Common myeloid progenitor, CD34-positive (primary cell): ENCODE results near the gene SMCO1.
A peak's percentile ranks its signal among the peaks of the same experiment; 100 is the strongest.
"Not testable (repeated sequence)": the region's sequence is repeated elsewhere in the genome, so short reads cannot be mapped to it uniquely, and the experiment has no call there.

ENCODE experiments used
- CTCF ChIA-PET: fragments of 350-600 bp; sonication (Branson Sonifier 250); formaldehyde crosslinking; loops from one replicate; lab custom pipeline; 2021; ENCODE audit warnings: antibody characterized with exemption; lab: Charles Lee
- POLR2A ChIA-PET: fragments of 350-600 bp; sonication (Branson Sonifier 250); formaldehyde crosslinking; loops from one replicate; lab custom pipeline; 2021; ENCODE audit warnings: antibody characterized with exemption; lab: Charles Lee
- DNase-seq, 3 donors: peaks; one replicate each; pipeline versions ENCODE4 v3.0.0 to v3.0.0-alpha.2; 2013
- H3K27ac ChIP-seq, 2 experiments: 1 replicate in 1 of 2; 2 replicates in 1 of 2; pipeline ENCODE4 v1.7.0; 2013; ENCODE audit warnings: inconsistent platforms in 2 of 2, low read length in 2 of 2, mild to moderate bottlenecking in 2 of 2, low read depth in 1 of 2, moderate library complexity in 1 of 2; ENCODE audit not compliant: severe bottlenecking in 2 of 2, insufficient read depth in 1 of 2, poor library complexity in 1 of 2
- H3K27me3 ChIP-seq, 5 experiments: replicated peaks in 2 of 5; 1 replicate in 3 of 5; 2 replicates in 2 of 5; pipeline versions ENCODE4 v1.6.1 to v1.7.0; 2013; ENCODE audit warnings: low read length in 4 of 5, mild to moderate bottlenecking in 2 of 5, moderate library complexity in 2 of 5, inconsistent platforms in 1 of 5; ENCODE audit not compliant: insufficient read depth in 5 of 5, control insufficient read depth in 4 of 5
- H3K36me3 ChIP-seq, 4 experiments: 1 replicate in 2 of 4; 2 replicates in 2 of 4; pipeline versions ENCODE4 v1.6.1 to v1.7.0; 2013; ENCODE audit warnings: low read length in 3 of 4, control low read depth in 1 of 4, mild to moderate bottlenecking in 1 of 4; ENCODE audit not compliant: control insufficient read depth in 4 of 4, insufficient read depth in 4 of 4
- H3K4me1 ChIP-seq, 4 experiments: 1 replicate in 3 of 4; 2 replicates in 1 of 4; pipeline versions ENCODE4 v1.6.1 to v1.7.1; 2013; ENCODE audit warnings: low read length in 3 of 4, mild to moderate bottlenecking in 3 of 4, control low read depth in 1 of 4, inconsistent platforms in 1 of 4, moderate library complexity in 1 of 4; ENCODE audit not compliant: control insufficient read depth in 4 of 4, insufficient read depth in 4 of 4; ENCODE audit errors: control extremely low read depth in 1 of 4
- H3K4me3 ChIP-seq, 7 experiments: 1 replicate in 4 of 7; 2 replicates in 3 of 7; pipeline versions ENCODE4 v1.5.1 to v1.7.0; 2013; ENCODE audit warnings: mild to moderate bottlenecking in 7 of 7, low read length in 6 of 7, moderate library complexity in 6 of 7, inconsistent platforms in 2 of 7, low read depth in 2 of 7, control low read depth in 1 of 7; ENCODE audit not compliant: insufficient read depth in 4 of 7, control insufficient read depth in 1 of 7; ENCODE audit errors: extremely low read depth in 1 of 7
- H3K9me3 ChIP-seq, 5 experiments: 1 replicate in 4 of 5; 2 replicates in 1 of 5; pipeline versions ENCODE4 v1.6.1 to v1.7.1; 2013; ENCODE audit warnings: low read length in 4 of 5, mild to moderate bottlenecking in 2 of 5, inconsistent platforms in 1 of 5, low read depth in 1 of 5, moderate library complexity in 1 of 5; ENCODE audit not compliant: control insufficient read depth in 4 of 5, insufficient read depth in 2 of 5; ENCODE audit errors: control extremely low read depth in 1 of 5
- WGBS: methylation state at CpG from one replicate; pipeline ENCODE4 v1.1.5; 2013; ENCODE audit not compliant: insufficient coverage; 5-methylcytosine and 5-hydroxymethylcytosine counted together

The SMCO1 gene

GRCh38 chr3:196517919-196518318 lies 2.8 kb upstream of the SMCO1 start:
- peak in 2 of 3 donors; percentile 28 to 51 for DNase-seq
- no peak overlapping the region for H3K27ac ChIP-seq
- peaks cover 0 to 60% (median 34%) of the 10 kb centered on the region in 5 experiments for H3K9me3 ChIP-seq
- no peak overlapping the region for H3K4me3 ChIP-seq
- CTCF ChIA-PET: interaction anchor here (0.6 to 1.7 kb wide), 6 partner anchors 9 to 297 kb away, joined by 3 to 5 read pairs (median 4); no protein-coding TSS in a partner anchor
- no peaks in the 10 kb centered on the region for H3K36me3 ChIP-seq
- no peaks in the 10 kb centered on the region for H3K27me3 ChIP-seq
- H3K4me1 ChIP-seq: no peaks in the 10 kb centered on the region
- 87% methylated on average over 2 of the region's 2 CpGs for WGBS
- POLR2A ChIA-PET: no interaction called here

- H3K36me3 ChIP-seq: no peaks in the 10 kb centered on the region
- no peak for DNase-seq
- WGBS: no CpG with 5 or more reads among the region's 2 CpGs
- peaks cover 0 to 59% (median 34%) of the 10 kb centered on the region in 5 experiments for H3K9me3 ChIP-seq
- H3K4me3 ChIP-seq: no peak overlapping the region
- ChIA-PET CTCF (interaction anchor here (0.6 to 1.1 kb wide), 6 partner anchors 10 to 298 kb away, joined by 3 to 5 read pairs (median 3); no protein-coding TSS in a partner anchor), POLR2A (no interaction called here)
- no peaks in the 10 kb centered on the region for H3K27me3 ChIP-seq
- H3K27ac ChIP-seq: no peak overlapping the region
- no peaks in the 10 kb centered on the region for H3K4me1 ChIP-seq
These were observed 2.1 kb upstream of the SMCO1 start for GRCh38 chr3:196517162-196517800.

- peaks cover 0 to 31% (median 15%) of the 10 kb centered on the region in 5 experiments for H3K9me3 ChIP-seq
- H3K36me3 ChIP-seq: no peaks in the 10 kb centered on the region
- DNase-seq: no peak
- H3K4me1 ChIP-seq: no peaks in the 10 kb centered on the region
- CTCF ChIA-PET: no interaction called here
- H3K27me3 ChIP-seq: no peaks in the 10 kb centered on the region
- POLR2A ChIA-PET: no interaction called here
- H3K27ac ChIP-seq: no peak overlapping the region
- no peak overlapping the region for H3K4me3 ChIP-seq
- WGBS: no CpG with 5 or more reads among the region's 1 CpG
These were observed 813 bp downstream of the SMCO1 start for GRCh38 chr3:196514350-196514716.

GRCh38 chr3:196513697-196514349 lies 1.3 kb downstream of the SMCO1 start:
- H3K27ac ChIP-seq: no peak overlapping the region
- POLR2A ChIA-PET: interaction anchor here (0.6 kb wide), 1 partner anchor 1134 kb away, joined by 3 read pairs; no protein-coding TSS in a partner anchor

GRCh38 chr3:196511646-196512425 lies 3.3 kb downstream of the SMCO1 start:
- peak; percentile 96 to 97 (median 96) for DNase-seq
- CTCF ChIA-PET: interaction anchor here (0.9 kb wide), 1 partner anchor 11 kb away, joined by 3 read pairs; no protein-coding TSS in a partner anchor
- peaks cover 0 to 18% (median 6%) of the 10 kb centered on the region in 5 experiments for H3K9me3 ChIP-seq
- H3K36me3 ChIP-seq, H3K4me3 ChIP-seq, H3K4me1 ChIP-seq, H3K27me3 ChIP-seq: not testable (repeated sequence)
- POLR2A ChIA-PET: interaction anchor here (0.7 to 0.9 kb wide), 3 partner anchors 8 to 200 kb away, joined by 3 to 4 read pairs (median 3); partner anchors contain the start of genes CEP19, PIGX and RNF168
- WGBS: 63% methylated on average over 8 of the region's 15 CpGs
- peak overlapping the region in 1 of 2 experiments; percentile 73 for H3K27ac ChIP-seq

More at GRCh38 chr3:196513697-196514349, 1.3 kb downstream of the SMCO1 start:
- peaks cover 0 to 26% (median 11%) of the 10 kb centered on the region in 5 experiments for H3K9me3 ChIP-seq
- no peak for DNase-seq
- H3K4me3 ChIP-seq: no peak overlapping the region
- CTCF ChIA-PET: no interaction called here
- no peaks in the 10 kb centered on the region for H3K4me1 ChIP-seq
- WGBS: 93% methylated on average over 8 of the region's 8 CpGs
- no peaks in the 10 kb centered on the region for H3K27me3 ChIP-seq
- no peaks in the 10 kb centered on the region for H3K36me3 ChIP-seq

GRCh38 chr3:196511108-196511507 lies 4.0 kb downstream of the SMCO1 start:
- H3K36me3 ChIP-seq, CTCF ChIA-PET, H3K27me3 ChIP-seq, H3K27ac ChIP-seq, DNase-seq, H3K4me1 ChIP-seq, H3K4me3 ChIP-seq: not testable (repeated sequence)
- POLR2A ChIA-PET: interaction anchor here (0.7 kb wide), 1 partner anchor 9 kb away, joined by 3 read pairs; no protein-coding TSS in a partner anchor
- peaks cover 0 to 16% (median 8%) of the 10 kb centered on the region in 5 experiments for H3K9me3 ChIP-seq
- 90% methylated on average over 1 of the region's 1 CpG for WGBS
